Cardiac muscle cell (in vitro differentiated cells and primary cell): ENCODE measurements around the gene ICE2. TPM values are rescaled to one million over a fixed set of nuclear protein-coding genes. Genes with fewer than 3 reads are reported as not detected.
A peak's percentile ranks its signal among the peaks of the same experiment; 100 is the strongest.

Experiments
- DNase-seq, 2 donors: peaks; one replicate each; pipeline versions ENCODE4 v3.0.0 to v3.0.0-alpha.2; 2010 to 2017; ENCODE audit warnings: low read depth in 1 of 2, low spot score in 1 of 2
- H3K27ac ChIP-seq: fragments of 200-600 bp; sonication (generic); 2 replicates; pipeline ENCODE4 v1.5.1; 2016
- H3K27me3 ChIP-seq: fragments of 200-600 bp; sonication (generic); 2 replicates; pipeline ENCODE4 v1.6.0; 2016; ENCODE audit warnings: control low read depth
- H3K36me3 ChIP-seq: fragments of 200-600 bp; sonication (generic); 2 replicates; pipeline ENCODE4 v1.5.1; 2016; ENCODE audit warnings: control low read depth
- H3K4me1 ChIP-seq: fragments of 200-600 bp; sonication (generic); 2 replicates; pipeline ENCODE4 v1.8.1; 2017; ENCODE audit warnings: low read depth, mild to moderate bottlenecking, mixed run types
- H3K4me3 ChIP-seq: fragments of 200-600 bp; sonication (generic); 2 replicates; pipeline ENCODE4 v1.5.1; 2016; ENCODE audit warnings: mild to moderate bottlenecking
- H3K9me3 ChIP-seq: fragments of 200-600 bp; sonication (generic); 2 replicates; pipeline ENCODE4 v1.5.1; 2017; ENCODE audit warnings: low read depth, mild to moderate bottlenecking, control low read depth
- CTCF ChIP-seq: IDR thresholded peaks from 2 replicates; pipeline ENCODE4 v1.5.1; 2012; ENCODE audit warnings: low read depth, mild to moderate bottlenecking, low read length
- polyA plus RNA-seq: library from polyadenylated mRNA; unstranded; fragments of >200 nt; fragmentation: Nextera tagmentation; extraction: Ambion mirVana; gene quantifications from 2 replicates; pipeline ENCODE4 v1.2.1, GENCODE V29; 2016
- total RNA-seq: library from RNA; depleted of rRNA; stranded (reverse); fragments of >200 nt; gene quantifications from 2 replicates; pipeline ENCODE4 v1.2.3, GENCODE V29; 2016

The ICE2 gene
- total and polyA plus RNA-seq, 2 experiments from 2014 or later: 26.4 to 41.5 TPM

- no peak overlapping the region for H3K27ac ChIP-seq
- DNase-seq: no peak
- no peak for TF ChIP-seq CTCF
- no peaks in the 10 kb centered on the region for H3K9me3 ChIP-seq
- H3K27me3 ChIP-seq: no peaks in the 10 kb centered on the region
- H3K4me1 ChIP-seq: peaks cover 4% of the 10 kb centered on the region
- H3K4me3 ChIP-seq: no peak overlapping the region
- no peaks in the 10 kb centered on the region for H3K36me3 ChIP-seq
Observed at GRCh38 chr15:60518511-60518910, 39.6 kb upstream of the ICE2 start.

DNA sequence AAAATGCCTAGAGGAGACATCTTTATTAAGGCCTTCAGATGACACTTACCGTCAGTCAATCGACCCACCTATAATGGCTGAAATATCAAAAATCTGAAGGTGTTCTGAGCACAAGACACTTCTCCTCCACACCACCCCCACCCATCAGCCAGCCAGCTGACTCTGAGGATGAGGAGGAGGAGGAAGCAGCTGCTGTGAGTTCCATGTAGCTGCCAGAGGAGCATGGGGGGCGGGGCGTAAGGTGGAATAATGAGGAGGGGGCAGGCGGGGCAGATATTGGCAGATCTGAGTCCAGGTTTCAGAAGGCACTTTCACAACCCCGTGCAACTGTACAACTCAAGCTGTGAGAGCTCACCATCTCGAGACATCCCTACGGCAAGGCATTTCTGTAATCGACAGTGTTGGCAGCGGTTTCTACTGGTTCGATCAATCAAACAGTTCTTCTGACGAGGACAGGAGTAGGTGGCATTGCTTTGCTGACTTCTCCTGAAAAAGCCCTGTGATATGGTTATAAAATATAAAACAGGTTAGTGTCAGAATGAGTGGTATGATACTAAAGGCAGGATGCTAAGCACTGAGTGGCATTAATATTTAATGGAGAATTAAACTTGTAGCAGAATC lies 35.4 kb upstream of the ICE2 start:
- Histone ChIP-seq H3K27me3 (no peaks in the 10 kb centered on the region), H3K4me1 (no peaks in the 10 kb centered on the region), H3K27ac (no peak overlapping the region), H3K4me3 (no peak overlapping the region), H3K36me3 (no peaks in the 10 kb centered on the region), H3K9me3 (no peaks in the 10 kb centered on the region)
- TF ChIP-seq CTCF: no peak
- no peak for DNase-seq

- no peak for TF ChIP-seq CTCF
- Histone ChIP-seq H3K9me3 (no peaks in the 10 kb centered on the region), H3K27me3 (no peaks in the 10 kb centered on the region), H3K36me3 (no peaks in the 10 kb centered on the region), H3K27ac (no peak overlapping the region), H3K4me1 (no peaks in the 10 kb centered on the region), H3K4me3 (no peak overlapping the region)
- no peak for DNase-seq
Observed at GRCh38 chr15:60513676-60514075, 34.7 kb upstream of the ICE2 start.

DNA sequence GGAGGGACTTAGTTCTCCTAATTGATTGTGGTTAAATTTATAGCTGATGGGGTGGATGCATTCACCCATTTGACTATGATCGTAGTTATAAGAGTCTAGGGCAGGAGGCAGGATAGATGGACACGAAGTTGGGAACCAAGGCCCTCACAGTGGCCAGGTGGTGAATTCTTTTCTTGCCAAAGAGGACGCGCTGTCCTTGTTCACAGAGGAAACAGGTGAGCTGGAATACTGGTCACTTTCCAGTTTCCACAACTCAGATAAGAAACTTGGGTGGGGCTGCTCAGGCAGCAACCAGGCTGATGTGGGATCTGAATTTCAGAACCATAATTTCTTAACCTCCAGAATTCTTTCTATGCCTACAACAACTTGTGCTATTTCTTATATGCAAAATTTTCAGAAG lies 34.0 kb upstream of the ICE2 start:
- no peak overlapping the region for H3K27ac ChIP-seq
- no peak for DNase-seq
- H3K27me3 ChIP-seq: no peaks in the 10 kb centered on the region
- H3K9me3 ChIP-seq: no peaks in the 10 kb centered on the region
- no peaks in the 10 kb centered on the region for H3K36me3 ChIP-seq
- H3K4me3 ChIP-seq: no peak overlapping the region
- TF ChIP-seq CTCF: no peak
- H3K4me1 ChIP-seq: no peaks in the 10 kb centered on the region

- no peaks in the 10 kb centered on the region for H3K27me3 ChIP-seq
- TF ChIP-seq CTCF: no peak
- H3K4me1 ChIP-seq: no peaks in the 10 kb centered on the region
- H3K9me3 ChIP-seq: no peaks in the 10 kb centered on the region
- no peaks in the 10 kb centered on the region for H3K36me3 ChIP-seq
- DNase-seq: peak in 1 of 2 donors; percentile 38
- no peak overlapping the region for H3K4me3 ChIP-seq
- no peak overlapping the region for H3K27ac ChIP-seq
Observed at GRCh38 chr15:60511351-60512031, 32.5 kb upstream of the ICE2 start.
